ENCODE results near the gene TMEM92. TPM values are rescaled to one million over a fixed set of nuclear protein-coding genes. Genes with fewer than 3 reads are reported as not detected.
"Not testable (repeated sequence)": the region's sequence is repeated elsewhere in the genome, so short reads cannot be mapped to it uniquely, and the experiment has no call there.

The TMEM92 gene
- total and polyA plus RNA-seq, 2 experiments from 2014 or later = 0.32 TPM; not detected in 1

GRCh38 chr17:50268743-50269275 lies 5.5 kb upstream of the TMEM92 start:
- H3K9ac ChIP-seq = no peak overlapping the region
- H3K4me2 ChIP-seq (ENCODE audit: unreplicated experiment) = no peak overlapping the region
- no peak overlapping the region for H3K27ac ChIP-seq
- H3F3A ChIP-seq (ENCODE audit: insufficient read depth) = peaks cover 16% of the 10 kb centered on the region
- in situ Hi-C loops (cut with MboI) = no loop called here
- peaks cover 85% of the 10 kb centered on the region for H3K4me1 ChIP-seq (ENCODE audit: insufficient read depth)
- H2AFZ ChIP-seq = no peak overlapping the region
- H3K36me3 ChIP-seq (ENCODE audit: low read depth) = no peaks in the 10 kb centered on the region
- H3K9me2 ChIP-seq (ENCODE audit: insufficient read depth) = no peaks in the 10 kb centered on the region
- TF ChIP-seq EZH2 (IDR thresholded peaks at IDR 0.05; ENCODE audit: insufficient read depth, poor library complexity, severe bottlenecking) (no peak), EZH2phosphoT487 (IDR thresholded peaks at IDR 0.05; ENCODE audit: insufficient read depth, low read depth) (no peak)
- no peaks in the 10 kb centered on the region for H3K27me3 ChIP-seq (replicated peaks; ENCODE audit: insufficient read depth)
- H4K20me1 ChIP-seq (ENCODE audit: insufficient read depth) = no peaks in the 10 kb centered on the region
- 61 to 63% methylated on average over 7 of the region's 7 CpGs for WGBS, 2 experiments (ENCODE audit: low coverage in 1 of 2, low lambda C conversion rate in 2 of 2, missing lambda C conversion rate in 2 of 2)
- no peaks in the 10 kb centered on the region for H3K9me3 ChIP-seq (ENCODE audit: low read depth)
- peaks cover 76% of the 10 kb centered on the region for H3K79me2 ChIP-seq (ENCODE audit: insufficient read depth)
- no peak overlapping the region for H3K4me3 ChIP-seq
- DNase-seq = no peak

GRCh38 chr17:50269477-50270434 lies 4.5 kb upstream of the TMEM92 start:
- DNase-seq = peak; percentile 88
- H3F3A ChIP-seq (ENCODE audit: insufficient read depth) = peaks cover 16% of the 10 kb centered on the region
- no peaks in the 10 kb centered on the region for H3K36me3 ChIP-seq (ENCODE audit: low read depth)
- H4K20me1 ChIP-seq (ENCODE audit: insufficient read depth) = no peaks in the 10 kb centered on the region
- no peaks in the 10 kb centered on the region for H3K9me2 ChIP-seq (ENCODE audit: insufficient read depth)
- H3K4me1 ChIP-seq (ENCODE audit: insufficient read depth) = peaks cover 76% of the 10 kb centered on the region
- no peaks in the 10 kb centered on the region for H3K27me3 ChIP-seq (replicated peaks; ENCODE audit: insufficient read depth)
- 36 to 47% methylated on average over 14 to 16 of the region's 16 CpGs for WGBS, 2 experiments (ENCODE audit: low coverage in 1 of 2, low lambda C conversion rate in 2 of 2, missing lambda C conversion rate in 2 of 2)
- H3K4me3 ChIP-seq = peak overlapping the region; percentile 46
- no peaks in the 10 kb centered on the region for H3K9me3 ChIP-seq (ENCODE audit: low read depth)
- H3K4me2 ChIP-seq (ENCODE audit: unreplicated experiment) = peak overlapping the region; percentile 64
- peak overlapping the region; percentile 89 for H3K27ac ChIP-seq
- in situ Hi-C loops (cut with MboI) = loop anchor here (5.0 kb wide), 1 partner anchor 97 kb away; no protein-coding TSS in a partner anchor
- peaks cover 76% of the 10 kb centered on the region for H3K79me2 ChIP-seq (ENCODE audit: insufficient read depth)
- H3K9ac ChIP-seq = peak overlapping the region; percentile 90
- no peak overlapping the region for H2AFZ ChIP-seq
- no peak for TF ChIP-seq EZH2 (IDR thresholded peaks at IDR 0.05; ENCODE audit: insufficient read depth, poor library complexity, severe bottlenecking)
- TF ChIP-seq EZH2phosphoT487 (IDR thresholded peaks at IDR 0.05; ENCODE audit: insufficient read depth, low read depth) = no peak

- H3K9ac ChIP-seq = peak overlapping the region; percentile 90
- WGBS, 2 experiments (ENCODE audit: low coverage in 1 of 2, low lambda C conversion rate in 2 of 2, missing lambda C conversion rate in 2 of 2) = 15 to 16% methylated on average over 21 of the region's 21 CpGs
- H3K4me1 ChIP-seq (ENCODE audit: insufficient read depth) = peaks cover 66% of the 10 kb centered on the region
- no peak overlapping the region for H2AFZ ChIP-seq
- peaks cover 70% of the 10 kb centered on the region for H3K79me2 ChIP-seq (ENCODE audit: insufficient read depth)
- no peaks in the 10 kb centered on the region for H3K27me3 ChIP-seq (replicated peaks; ENCODE audit: insufficient read depth)
- no peaks in the 10 kb centered on the region for H4K20me1 ChIP-seq (ENCODE audit: insufficient read depth)
- no peaks in the 10 kb centered on the region for H3K9me3 ChIP-seq (ENCODE audit: low read depth)
- no peak for TF ChIP-seq EZH2phosphoT487 (IDR thresholded peaks at IDR 0.05; ENCODE audit: insufficient read depth, low read depth)
- no peak for TF ChIP-seq EZH2 (IDR thresholded peaks at IDR 0.05; ENCODE audit: insufficient read depth, poor library complexity, severe bottlenecking)
- no peaks in the 10 kb centered on the region for H3K36me3 ChIP-seq (ENCODE audit: low read depth)
- peak overlapping the region; percentile 64 for H3K4me2 ChIP-seq (ENCODE audit: unreplicated experiment)
- peak overlapping the region; percentile 46 for H3K4me3 ChIP-seq
- in situ Hi-C loops (cut with MboI) = loop anchor here (5.0 kb wide), 1 partner anchor 98 kb away; no protein-coding TSS in a partner anchor
- peak overlapping the region; percentile 89 for H3K27ac ChIP-seq
- peak; percentile 81 for DNase-seq
- H3F3A ChIP-seq (ENCODE audit: insufficient read depth) = peaks cover 16% of the 10 kb centered on the region
- no peaks in the 10 kb centered on the region for H3K9me2 ChIP-seq (ENCODE audit: insufficient read depth)
These were observed 3.6 kb upstream of the TMEM92 start for GRCh38 chr17:50270435-50271362.

- not testable (repeated sequence) for H3K27me3 ChIP-seq (replicated peaks; ENCODE audit: insufficient read depth); H3K36me3 ChIP-seq (ENCODE audit: low read depth); H3K9me3 ChIP-seq (ENCODE audit: low read depth); H4K20me1 ChIP-seq (ENCODE audit: insufficient read depth); DNase-seq; H2AFZ ChIP-seq; H3K9me2 ChIP-seq (ENCODE audit: insufficient read depth)
- WGBS, 2 experiments (ENCODE audit: low coverage in 1 of 2, low lambda C conversion rate in 2 of 2, missing lambda C conversion rate in 2 of 2) = 69 to 74% methylated on average over 4 of the region's 4 CpGs
- Histone ChIP-seq H3K4me3 (0 out of 2 replicates have a peak overlapping the region, but pooled peaks have one; percentile 46), H3K4me1 (ENCODE audit: insufficient read depth) (peaks cover 63% of the 10 kb centered on the region), H3K4me2 (ENCODE audit: unreplicated experiment) (peak overlapping the region; percentile 64), H3K27ac (peak overlapping the region; percentile 89), H3K9ac (peak overlapping the region; percentile 90), H3F3A (ENCODE audit: insufficient read depth) (peaks cover 19% of the 10 kb centered on the region), H3K79me2 (ENCODE audit: insufficient read depth) (peaks cover 63% of the 10 kb centered on the region)
- in situ Hi-C loops (cut with MboI) = loop anchor here (5.0 kb wide), 1 partner anchor 99 kb away; no protein-coding TSS in a partner anchor
These were observed 2.9 kb upstream of the TMEM92 start for GRCh38 chr17:50271363-50271750.
